ENCODE measurements around the gene HOXC9.
A peak's percentile ranks its signal among the peaks of the same experiment; 100 is the strongest.

DNA sequence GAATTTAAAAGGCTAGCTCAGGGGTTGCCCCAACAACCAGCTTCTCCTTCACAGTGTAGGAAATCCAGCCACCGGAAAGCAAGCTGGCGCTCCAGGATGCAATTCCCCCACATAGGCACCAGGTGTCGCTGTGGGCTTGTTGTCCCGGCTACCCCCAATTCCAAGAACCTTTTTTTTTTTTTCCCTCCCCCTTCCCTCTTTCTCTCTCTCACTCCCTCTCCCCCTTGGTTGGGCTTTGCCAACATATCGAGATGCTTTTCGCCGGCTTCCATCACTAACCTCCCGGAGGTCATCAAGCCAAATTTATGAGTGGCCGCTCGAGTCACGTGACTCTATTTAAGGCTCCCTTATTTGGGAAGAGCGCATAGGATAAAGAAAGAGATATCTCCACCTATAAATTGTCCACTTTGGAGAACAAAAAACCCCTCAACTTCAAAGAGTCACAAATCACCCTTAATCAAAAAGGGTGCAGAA is 32.7 kb downstream of the HOXC9 start, which contains the start of gene HOXC5:
- no peak for TF ChIP-seq CEBPB (tag; IDR thresholded peaks at IDR 0.05)
- TF ChIP-seq RNF2 (IDR thresholded peaks at IDR 0.05): no peak
- TF ChIP-seq POLR2A (conservative IDR thresholded peaks at IDR 0.05): no peak
- TF ChIP-seq, protein P1, sequence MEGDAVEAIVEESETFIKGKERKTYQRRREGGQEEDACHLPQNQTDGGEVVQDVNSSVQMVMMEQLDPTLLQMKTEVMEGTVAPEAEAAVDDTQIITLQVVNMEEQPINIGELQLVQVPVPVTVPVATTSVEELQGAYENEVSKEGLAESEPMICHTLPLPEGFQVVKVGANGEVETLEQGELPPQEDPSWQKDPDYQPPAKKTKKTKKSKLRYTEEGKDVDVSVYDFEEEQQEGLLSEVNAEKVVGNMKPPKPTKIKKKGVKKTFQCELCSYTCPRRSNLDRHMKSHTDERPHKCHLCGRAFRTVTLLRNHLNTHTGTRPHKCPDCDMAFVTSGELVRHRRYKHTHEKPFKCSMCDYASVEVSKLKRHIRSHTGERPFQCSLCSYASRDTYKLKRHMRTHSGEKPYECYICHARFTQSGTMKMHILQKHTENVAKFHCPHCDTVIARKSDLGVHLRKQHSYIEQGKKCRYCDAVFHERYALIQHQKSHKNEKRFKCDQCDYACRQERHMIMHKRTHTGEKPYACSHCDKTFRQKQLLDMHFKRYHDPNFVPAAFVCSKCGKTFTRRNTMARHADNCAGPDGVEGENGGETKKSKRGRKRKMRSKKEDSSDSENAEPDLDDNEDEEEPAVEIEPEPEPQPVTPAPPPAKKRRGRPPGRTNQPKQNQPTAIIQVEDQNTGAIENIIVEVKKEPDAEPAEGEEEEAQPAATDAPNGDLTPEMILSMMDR (IDR thresholded peaks at IDR 0.05 in 2 of 3, conservative IDR thresholded peaks at IDR 0.05 in 1 of 3; ENCODE audit: insufficient read depth in 2 of 3, low read depth in 1 of 3, low read length in 3 of 3): peak; percentile 95 to 96 (median 95)
- no peak for TF ChIP-seq ZNF561 (CRISPR knock-in tag; conservative IDR thresholded peaks at IDR 0.05)
- TF ChIP-seq SREBF2 (CRISPR knock-in tag; IDR thresholded peaks at IDR 0.05): no peak
- TF ChIP-seq SRF (CRISPR knock-in tag; IDR thresholded peaks at IDR 0.05): no peak
- no peak for TF ChIP-seq ZNF717 (CRISPR knock-in tag; IDR thresholded peaks at IDR 0.05)
- TF ChIP-seq, protein P2, sequence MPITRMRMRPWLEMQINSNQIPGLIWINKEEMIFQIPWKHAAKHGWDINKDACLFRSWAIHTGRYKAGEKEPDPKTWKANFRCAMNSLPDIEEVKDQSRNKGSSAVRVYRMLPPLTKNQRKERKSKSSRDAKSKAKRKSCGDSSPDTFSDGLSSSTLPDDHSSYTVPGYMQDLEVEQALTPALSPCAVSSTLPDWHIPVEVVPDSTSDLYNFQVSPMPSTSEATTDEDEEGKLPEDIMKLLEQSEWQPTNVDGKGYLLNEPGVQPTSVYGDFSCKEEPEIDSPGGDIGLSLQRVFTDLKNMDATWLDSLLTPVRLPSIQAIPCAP (CRISPR knock-in tag; IDR thresholded peaks at IDR 0.05; ENCODE audit: borderline replicate concordance): no peak
- peak; percentile 48; the same call in 1 of the 2 replicates for TF ChIP-seq NCOA1 (IDR thresholded peaks at IDR 0.05; ENCODE audit: low read depth)
